Measurements from ENCODE around the gene CRPPA. TPM values are rescaled to one million over a fixed set of nuclear protein-coding genes. Genes with fewer than 3 reads are reported as not detected.
"Not testable (repeated sequence)": the region's sequence is repeated elsewhere in the genome, so short reads cannot be mapped to it uniquely, and the experiment has no call there.

Gene CRPPA
- total RNA-seq, result 4.1 TPM

DNA sequence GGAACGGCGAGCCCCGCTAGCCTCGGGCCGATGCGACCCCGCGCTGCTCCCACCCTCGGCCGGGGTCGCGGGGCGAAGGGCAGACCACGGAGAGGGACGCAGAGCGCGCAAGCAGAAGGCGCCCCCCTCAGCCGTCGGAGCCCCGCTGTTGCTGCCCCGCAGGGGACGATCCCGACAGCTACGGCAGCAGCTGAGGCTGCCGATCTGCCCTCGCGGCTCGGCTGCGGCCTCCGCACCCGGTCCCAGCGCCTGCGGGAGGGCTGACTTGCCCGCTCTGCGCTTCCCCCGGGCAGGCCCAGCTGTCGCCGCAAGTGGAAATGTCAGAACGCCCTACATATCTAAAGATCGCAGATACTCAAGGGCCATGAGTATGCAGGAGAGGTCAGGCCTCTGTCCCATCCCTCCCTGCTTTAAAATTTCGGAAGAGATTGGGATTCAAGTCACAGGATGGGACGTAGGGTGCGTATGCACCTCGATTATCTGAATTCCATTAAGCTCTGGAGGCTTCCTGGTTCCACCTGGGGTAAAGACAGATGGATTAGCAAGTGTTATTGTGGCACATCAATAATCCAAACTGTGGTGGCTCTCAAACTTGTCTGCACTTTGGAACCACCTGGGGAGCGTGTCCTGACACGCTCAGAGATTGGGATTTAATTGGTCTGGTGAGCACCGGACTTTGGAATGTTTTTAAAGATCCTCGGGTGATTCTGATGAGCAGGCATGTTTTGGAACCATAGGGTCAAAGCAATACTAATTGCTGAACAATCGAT lies at the start of gene CRPPA:
Gene CRPPA, minus strand, starts transcription at position 206 of the 770 bp plus-strand sequence. CDS start 216 bp downstream, outside the sequence.
- peak; percentile 19 for DNase-seq

DNA sequence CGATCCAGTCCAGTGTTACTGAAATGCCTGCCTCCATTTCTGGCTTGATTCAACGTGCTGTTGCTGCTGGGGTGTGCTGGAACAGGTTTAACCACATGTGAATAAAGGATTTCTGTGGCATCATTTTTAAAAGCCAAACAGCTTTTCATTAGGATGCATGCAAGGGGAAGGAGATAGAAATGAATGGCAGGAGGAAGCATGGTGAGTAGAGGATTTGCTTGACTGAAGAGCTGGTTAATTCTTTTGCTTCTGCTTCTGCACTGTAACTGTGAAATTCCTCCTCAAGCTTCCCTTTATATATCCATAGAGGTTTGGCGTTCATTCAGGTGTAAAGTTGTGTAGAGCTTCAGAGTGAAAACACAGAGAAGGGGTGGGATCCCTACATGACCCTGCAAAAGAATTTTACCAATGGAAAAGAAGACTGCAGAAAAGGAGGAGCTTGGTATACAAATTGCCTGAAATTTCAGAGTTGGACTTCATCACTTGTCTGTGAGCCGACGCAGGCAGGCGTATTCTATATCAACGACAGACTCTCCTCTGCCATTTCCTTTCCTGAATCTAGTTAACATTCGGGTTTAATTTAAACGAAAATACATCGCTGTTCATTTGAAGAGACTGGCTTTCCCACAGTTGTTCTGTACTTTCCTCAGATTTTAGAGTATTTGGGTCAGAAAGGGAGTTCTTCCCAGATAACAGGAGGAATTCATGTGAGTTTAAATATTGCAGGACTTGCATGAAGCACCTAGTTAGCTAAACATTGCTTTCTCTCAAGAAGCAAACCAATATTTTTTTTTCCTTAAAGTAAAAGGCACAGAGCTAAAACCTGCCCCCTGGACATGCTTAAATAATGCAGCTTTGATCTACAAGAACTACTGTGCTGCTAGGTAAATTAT lies 44.4 kb upstream of the CRPPA start, which contains the start of gene SOSTDC1:
Gene SOSTDC1, minus strand, starts transcription at position 270 of the 893 bp plus-strand sequence. Its CDS starts 70 bp downstream, at position 200.
- DNase-seq, result peak; percentile 74

DNA sequence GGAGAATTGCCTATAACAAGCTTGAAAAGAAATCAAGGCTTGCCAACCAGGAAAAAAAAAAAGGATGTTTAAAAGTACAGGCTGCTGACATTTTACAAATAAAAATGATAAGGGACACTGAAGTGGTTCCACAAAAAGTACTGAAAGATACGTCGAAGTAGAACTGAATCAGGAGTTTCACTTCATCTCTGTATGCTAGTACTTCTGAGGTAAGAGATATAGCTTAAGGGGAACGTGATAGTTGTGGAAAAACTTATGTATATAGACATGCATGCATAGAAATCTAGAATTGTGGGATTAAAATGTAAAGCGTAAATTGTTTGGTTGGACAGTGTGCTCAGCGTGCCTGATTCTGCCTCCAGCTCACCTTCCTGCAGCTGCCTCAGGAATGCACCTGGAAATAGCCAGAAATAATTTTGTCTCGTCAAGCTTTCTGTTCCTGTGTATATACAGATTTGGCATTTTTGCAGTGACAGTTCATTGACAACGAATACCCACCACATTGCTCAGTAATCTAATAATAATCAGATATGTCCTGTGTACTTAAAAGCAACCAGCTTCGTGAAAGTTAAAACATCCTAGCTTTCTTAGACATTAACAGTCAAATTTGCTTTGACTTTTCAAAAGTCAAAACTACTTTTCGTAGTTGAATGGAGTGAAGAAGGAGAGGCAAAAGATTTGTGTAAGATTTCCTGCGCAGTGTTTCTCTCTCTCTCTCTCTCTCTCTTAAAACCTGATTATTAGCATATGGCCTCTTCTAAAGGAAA lies 42.8 kb upstream of the CRPPA start:
- DNase-seq, result no peak

DNA sequence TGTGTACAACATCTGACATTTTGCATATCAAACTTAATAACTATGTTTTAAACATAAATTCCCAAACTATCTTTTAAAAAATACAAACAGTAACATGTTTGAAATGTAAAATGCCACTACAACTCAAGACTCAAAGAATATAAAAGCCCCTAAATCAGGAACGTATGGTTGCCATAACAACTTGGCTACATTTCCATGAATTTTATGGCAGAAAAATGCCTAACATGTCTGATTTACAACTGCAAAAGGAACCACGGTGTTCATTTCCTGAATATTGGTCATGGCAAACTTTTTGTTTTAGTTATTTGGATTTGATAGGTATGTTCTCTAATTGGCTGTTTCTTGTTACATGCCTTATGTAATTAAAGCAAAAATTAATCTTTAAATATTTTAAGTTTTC lies 42.2 kb upstream of the CRPPA start:
- DNase-seq, result peak; percentile 71

DNA sequence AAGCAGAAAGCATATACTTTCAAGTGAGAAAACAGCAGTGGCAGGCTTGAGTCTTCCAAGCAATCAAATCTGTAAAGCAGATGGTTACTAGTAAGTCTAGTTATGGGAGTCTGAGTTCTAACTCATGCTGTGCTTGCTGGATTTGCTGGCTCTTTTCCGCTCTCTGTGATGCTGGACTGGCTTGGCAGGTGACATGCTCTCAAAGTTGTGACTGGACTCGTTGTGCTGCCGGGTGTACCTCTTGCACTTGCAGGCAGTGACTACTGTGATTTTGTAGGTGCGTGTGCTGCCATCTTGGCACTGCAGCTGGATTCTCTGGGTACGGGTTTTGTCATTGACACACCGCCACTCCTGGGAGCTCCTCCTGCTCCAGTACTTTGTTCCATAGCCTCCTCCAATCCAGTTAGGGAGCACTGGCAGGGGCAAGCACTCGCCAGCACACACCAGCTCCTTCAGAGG lies 41.1 kb upstream of the CRPPA start:
- peak; percentile 9 for DNase-seq

DNA sequence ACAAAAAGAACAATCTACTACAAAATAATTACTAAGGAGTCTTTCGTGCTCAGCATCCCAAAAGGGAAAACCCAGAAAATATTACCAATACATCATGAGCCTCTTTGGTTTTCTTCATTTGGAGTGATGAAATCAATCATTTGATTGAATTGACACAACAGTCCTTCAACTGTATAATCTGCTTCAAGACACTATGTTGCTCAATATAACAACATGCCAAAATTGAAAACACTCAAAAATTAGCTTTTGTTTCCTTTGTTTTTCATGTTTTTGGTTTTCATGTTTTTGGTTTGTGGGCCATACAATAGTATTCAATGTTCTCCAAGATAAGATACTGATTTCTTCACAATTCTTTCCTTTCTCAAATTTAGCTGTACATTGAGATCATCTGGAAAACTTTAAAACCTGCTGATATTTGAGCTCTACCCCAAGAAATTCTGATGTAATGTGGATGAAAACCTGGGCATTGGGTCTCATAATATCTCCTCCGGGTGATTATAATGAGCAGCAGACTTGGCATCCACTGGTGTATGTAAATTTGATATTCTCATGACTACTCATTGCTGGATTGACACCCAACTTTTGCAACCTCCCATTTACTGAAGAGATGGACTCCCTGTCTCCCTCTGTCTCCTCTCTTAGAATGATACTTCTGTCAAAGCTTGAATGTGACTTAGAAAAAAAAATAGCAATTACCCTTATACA lies 39.6 kb upstream of the CRPPA start:
- no peak for DNase-seq

DNA sequence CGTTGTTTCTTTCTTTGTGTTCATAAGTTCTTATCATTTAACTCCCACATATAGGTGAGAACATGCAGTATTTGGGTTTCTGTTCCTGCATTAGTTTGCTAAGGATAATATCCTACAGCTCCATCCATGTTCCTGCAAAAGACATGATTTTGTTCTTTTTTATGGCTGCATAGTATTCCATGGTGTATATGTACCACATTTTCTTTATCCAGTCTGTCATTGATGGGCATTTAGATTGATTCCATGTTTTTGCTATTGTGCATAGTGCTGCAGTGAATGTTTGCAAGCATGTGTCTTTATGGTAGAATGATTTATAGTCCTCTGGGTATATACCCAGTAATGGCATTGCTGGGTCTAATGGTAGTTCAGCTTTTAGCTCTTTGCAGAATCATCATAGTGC lies 35.0 kb upstream of the CRPPA start:
- not testable (repeated sequence) for DNase-seq

DNA sequence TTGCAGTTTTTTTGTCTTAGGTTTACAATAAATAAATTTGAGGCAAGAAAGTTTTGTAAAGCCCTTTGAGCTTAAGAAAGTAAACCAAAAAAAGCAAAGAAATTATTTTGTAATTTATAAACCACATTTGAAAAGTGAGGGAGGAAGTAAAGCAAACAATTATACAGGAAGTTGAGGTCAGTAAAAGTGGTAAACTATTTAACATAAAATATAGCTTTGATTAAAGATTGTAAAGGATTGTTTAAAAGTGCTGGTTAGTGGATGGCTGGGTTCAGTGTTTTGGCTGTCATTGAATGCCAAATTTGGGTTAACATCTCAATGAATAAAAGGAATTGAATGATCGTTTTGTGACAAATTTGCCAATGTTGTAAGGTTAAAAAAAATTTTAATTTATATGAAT lies 34.3 kb upstream of the CRPPA start:
- no peak for DNase-seq

DNA sequence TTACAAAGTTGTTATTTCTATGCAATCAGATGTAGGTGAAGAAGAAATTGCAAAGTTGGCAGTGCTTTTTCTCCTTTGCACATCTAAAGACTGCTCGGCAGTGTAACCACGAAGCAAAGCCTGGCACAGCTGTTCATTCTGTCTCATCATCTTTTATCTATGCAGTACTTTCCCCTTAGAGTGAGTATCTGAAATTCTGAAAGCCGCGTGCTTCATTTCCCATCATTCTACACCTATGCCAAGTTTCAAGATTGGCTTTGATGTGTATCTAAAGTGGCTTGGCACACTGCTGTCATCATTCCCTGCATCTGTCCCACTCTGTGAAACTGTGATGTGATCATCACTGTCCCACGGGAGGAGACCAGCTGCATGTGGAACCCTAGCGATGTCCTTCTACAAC lies 29.0 kb upstream of the CRPPA start:
- no peak for DNase-seq

DNA sequence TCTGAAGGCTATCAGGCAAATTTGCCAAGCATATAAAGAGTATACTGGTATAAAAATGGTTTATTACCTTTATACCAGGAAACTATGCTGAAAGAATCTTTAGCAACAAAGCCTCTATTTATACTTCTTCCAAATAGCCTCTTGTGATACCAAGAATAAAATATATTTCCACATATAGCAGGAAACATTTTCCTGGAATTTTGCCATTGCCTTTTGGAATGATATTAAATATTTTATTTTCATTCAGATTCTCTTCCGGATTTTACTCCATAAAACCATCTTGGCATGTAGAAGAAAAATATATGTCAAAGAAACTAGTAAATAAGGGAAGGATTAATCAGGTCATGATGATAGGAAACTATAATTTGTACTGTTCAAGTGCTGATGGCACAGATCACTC lies 26.5 kb upstream of the CRPPA start:
- peak; percentile 64 for DNase-seq

DNA sequence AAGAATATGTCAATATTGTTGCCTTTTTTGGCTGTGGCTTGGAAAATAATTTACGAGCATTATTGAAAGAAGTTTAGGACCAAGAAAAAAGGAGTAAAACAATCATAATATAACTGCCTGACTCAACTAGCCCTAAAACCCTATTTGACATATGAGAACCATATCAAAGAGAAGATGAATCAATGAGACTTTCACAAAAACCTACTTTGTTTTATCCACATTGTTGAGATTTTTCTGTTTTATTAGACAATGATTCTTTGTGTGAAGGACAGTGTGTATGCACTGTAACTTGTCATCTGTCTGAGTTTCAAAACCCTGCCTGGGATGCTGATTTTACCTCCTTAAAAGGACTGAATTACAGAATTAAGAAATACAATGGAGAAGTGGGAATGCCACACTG lies 25.2 kb upstream of the CRPPA start:
- no peak for DNase-seq

DNA sequence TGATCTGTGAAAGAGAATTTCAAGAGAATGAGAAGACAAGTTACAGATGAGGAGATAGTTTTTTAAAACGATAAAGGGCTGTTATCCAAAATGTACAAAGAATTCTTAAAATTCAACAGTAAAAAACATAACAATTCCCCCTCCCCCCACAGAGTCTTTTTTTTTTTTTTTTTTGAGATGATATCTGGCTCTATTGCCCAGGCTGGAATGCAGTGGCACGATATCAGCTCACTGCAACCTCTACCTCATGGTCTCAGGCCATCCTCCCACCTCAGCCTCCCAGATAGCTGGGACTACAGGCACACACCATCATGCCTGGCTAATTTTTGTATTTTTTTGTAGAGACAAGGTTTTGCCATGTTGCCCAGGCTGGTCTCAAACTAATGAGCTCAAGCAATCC lies 22.5 kb upstream of the CRPPA start:
- not testable (repeated sequence) for DNase-seq

DNA sequence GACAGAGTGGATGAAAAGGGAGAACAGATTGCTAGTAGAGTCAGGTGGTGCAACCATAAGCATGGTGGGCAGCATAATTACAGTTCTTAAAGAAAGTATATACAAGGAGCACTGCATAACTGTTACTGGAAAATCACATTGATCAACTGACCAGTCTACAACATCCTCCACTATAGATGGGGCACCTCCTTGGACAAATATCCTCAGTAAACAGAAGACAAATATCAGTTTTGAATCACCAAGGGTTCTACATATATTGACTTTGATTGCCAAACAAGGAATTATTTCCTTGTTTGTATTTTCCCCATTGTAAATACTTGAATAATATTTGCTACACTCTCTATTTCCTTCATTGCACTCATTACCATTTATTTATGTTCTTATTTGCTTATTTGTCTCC lies 17.6 kb upstream of the CRPPA start:
- no peak for DNase-seq

DNA sequence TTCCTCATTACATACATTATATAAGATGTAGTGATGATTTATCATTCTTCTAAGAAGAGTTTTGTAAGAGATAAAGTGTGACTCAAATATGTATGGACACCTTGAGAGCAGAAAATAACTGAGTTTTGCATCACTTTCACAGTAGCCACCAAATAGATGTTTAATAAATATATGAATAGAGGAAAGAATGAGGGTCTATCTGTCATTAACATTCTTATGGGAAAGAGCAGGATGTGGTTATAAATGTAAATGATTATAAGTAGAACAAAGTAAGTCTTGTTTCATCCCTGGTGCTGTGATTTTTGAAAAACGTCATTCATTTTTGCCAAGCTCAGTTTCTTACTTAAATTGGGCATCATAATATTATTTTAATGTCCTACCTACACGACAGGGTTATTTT lies 15.0 kb upstream of the CRPPA start:
- DNase-seq, result no peak

DNA sequence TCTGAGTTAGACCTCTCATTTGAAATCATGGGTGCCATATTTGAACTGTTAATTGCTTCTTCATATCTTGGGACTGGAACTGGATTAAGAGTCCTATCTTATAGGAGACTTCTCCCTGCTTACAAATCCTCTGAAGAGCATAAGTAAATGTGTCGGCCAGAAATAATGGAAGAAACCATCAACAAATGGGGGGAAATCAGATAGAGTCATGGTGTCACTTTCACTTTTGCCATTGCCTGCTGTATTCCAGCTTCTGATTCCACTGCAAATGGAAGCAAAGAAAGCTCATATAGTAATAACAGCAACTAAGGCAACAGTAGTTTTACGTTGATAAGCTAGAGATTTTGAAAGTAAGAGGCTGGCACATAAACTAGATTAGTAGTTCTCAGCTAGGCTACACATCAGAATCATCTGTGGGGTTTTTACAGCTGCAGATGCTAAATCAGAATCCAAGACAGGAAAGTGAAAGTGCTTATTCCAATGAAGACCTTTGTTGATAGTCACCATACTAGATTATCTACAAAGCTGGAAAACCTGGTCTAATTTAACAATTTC lies 12.3 kb upstream of the CRPPA start:
- no peak for DNase-seq

DNA sequence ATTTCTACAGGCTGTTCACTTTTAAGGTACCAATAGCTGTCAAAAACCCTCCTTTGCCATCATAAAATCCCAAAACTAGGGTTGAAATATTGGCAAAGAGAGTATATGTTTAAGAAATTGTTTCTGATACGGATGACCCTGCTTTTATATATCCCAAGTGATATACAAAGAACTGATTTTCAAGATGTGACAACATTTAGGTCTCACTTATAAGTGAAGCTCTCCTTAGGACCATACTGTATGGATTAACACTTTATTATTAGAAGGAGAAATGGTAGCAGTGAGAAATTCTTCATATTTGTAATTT lies 11.0 kb upstream of the CRPPA start:
- no peak for DNase-seq

DNA sequence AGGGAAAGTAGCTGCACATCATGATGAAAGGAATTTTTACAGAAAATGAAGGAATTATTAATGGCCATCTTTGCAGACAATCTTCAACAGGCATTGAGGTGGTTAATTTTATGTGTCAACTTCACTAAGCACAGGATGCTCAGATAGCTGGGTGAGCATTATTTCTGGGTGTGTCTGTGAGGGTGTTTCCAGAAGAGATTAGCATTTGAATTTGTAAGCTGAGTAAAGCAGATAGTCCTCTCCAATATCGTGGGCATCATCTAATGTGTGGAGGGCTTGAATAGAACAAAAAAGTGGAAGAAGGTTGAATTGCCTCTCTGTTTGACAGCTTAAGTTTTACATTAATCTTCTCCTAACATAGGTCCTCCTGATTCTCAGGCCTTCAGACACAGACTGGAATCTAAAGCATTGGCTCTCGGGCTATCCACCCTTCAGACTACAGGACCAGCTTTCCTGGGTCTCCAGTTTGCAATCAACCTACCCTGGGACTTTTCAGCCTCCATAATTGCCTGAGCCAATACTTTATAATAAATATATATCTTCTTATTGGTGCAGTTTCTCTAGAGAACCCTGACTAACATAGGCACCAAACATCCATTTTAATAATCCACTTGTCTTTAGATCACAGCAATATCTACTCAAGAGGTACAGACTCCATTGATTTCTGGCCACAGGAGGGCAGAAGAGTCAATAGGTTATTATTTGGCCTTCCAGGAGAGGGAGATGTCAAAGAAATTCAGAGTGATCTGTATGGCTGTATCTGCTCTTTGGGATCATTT lies 10.5 kb upstream of the CRPPA start:
- no peak for DNase-seq

DNA sequence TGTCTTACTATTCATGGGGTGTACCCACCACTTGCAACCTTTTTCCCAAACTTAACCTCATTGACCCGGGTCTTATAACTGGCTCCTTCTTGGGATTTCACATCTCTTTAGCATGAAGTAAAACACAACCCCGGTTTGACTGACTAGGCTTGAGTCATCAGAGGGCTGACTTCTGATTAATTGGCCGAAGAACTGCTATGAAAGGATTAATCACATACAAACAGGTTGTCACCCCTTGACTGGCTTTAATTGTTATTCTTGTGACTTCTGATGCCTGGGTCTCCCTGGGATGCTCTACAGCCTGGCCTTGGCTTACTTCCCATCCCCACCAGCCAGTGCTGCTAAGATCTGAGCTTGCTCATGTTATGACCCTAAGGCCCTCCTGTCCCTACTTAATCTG lies 8.8 kb upstream of the CRPPA start:
- DNase-seq, result no peak

DNA sequence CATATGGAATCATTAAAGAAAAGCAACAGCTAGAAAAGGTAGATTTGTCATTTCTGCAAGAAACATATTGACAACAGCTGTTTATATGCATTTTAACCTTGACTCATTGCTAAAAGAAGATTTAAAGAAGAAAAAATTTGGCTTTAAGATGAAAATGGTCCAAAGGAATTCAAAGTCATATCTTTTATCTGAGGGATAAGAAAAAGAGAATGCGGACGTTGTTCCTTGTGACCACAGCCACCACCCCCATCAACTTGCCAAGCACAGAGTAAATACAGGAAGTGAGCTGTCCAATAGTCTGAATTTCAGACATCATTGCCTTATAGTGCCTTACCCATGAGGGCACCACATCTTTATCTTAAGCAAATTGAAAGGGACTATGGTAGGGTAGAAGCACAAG lies 7.3 kb upstream of the CRPPA start:
- no peak for DNase-seq

DNA sequence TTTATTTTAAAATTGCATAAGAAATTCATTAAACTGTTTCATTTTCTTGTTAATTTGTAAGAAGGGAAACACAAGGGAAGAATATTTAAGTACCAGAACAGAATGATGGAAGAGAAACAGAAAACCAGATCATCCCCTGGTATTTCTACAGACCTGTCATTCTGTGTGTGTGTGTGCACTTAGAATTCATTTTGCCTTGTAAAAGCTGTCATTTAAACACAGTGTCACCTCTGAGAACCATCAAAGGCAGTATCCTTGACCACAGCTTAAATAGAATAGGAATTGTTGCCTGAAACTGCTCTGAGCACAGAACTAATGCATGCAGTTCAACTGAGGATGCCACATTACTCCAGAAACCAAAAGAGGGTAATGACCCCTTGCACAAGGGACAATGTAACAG lies 6.8 kb upstream of the CRPPA start:
- no peak for DNase-seq

DNA sequence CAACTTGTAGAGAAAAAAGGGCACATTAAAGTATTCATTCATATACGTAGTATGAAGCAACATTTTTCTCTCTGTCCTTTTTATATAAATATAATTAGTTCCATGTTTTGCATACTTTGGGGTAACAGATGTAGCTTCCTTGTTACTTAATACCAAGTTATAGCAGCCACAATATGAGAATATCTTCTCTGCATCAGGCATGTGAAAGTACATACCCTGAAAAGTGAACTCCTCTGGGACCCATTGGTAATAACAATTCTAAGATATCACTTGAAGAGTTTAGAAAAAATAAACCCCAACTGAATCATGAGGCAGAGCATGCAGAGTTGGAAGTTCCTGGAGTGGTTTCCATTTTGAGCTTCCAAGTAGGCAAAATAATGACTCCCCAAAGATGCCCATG lies 2.4 kb upstream of the CRPPA start:
- DNase-seq, result no peak
